NCI-H345 treated with DMSO at 0.1 percent for 48 hours (cell line): ENCODE data around the gene SHLD3.
"Not testable (repeated sequence)": the region's sequence is repeated elsewhere in the genome, so short reads cannot be mapped to it uniquely, and the experiment has no call there.

ENCODE experiments used
- DNase-seq: peaks from one replicate; lab custom pipeline; 2025; ENCODE audit not compliant: unreplicated experiment; lab: John Stamatoyannopoulos, UW

Gene SHLD3

DNA sequence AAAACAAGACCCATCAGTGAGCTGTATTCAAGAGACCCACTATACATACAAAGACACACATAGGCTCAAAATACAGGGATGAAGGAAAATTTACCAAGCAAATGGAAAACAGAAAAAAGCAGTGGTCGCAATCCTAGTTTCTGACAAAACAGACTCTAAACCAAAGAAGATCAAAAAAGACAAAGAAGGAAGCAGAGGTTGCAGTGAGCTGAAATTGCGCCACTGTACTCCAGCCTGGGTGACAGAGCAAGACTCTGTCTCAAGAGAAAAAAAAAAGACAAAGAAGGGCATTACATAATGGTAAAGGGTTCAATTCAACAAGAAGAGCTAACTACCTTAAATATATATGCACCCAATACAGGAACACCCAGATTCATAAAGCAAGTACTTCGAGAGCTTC is 51.2 kb downstream of the SHLD3 start:
- DNase-seq = not testable (repeated sequence)
